ENCODE results near the gene CTIF. TPM values are rescaled to one million over a fixed set of nuclear protein-coding genes. Genes with fewer than 3 reads are reported as not detected.

The CTIF gene
- total RNA-seq, 2 donors from 2014 or later: 30.6 to 61.2 TPM

DNA sequence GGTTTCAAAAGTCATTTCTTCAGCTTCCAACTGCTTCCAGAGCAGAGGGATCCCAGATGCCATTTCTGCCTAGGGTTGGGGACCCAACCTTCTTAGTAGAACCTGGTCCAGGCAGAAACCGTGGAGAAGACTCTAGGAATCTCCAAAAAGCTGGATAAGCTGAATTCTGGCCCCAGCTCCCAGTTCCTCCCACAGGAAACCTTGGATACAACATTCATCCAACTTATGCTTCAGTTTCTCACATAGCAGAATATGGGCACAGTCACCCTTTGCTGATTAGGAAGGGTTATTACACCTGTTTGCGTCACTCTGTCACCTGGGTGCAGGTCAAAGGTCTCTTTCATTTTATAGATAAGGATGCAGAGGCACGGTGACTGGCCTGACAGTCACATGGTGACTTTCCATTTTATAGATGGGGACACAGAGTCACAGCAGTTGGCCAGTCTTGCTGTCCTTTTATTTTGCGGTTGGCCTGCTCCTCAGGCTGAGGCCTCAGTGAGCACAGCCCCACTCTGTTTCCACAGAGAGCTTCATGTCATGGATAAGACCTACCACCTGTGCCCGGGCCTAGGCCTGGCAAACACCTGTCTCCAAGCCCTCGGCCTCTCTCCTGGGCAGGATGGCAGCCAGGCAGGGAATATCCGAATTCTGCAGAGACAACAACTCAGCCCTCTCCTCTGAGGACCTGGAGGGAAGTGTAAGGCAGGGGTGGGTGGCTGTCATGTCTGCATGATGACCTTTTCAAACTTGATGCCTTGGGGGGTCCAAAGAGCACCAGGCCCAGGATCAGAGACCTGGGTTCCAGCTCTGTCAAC lies 263.1 kb downstream of the CTIF start:
- Histone ChIP-seq H3K27me3 (no peaks in the 10 kb centered on the region), H3K4me1 (peaks cover 0 to 92% of the 10 kb centered on the region in 2 donors), H3K4me3 (no peak overlapping the region), H3K27ac (peak overlapping the region; percentile 80 to 90), H3K9me3 (no peaks in the 10 kb centered on the region), H3K36me3 (no peaks in the 10 kb centered on the region)
- peak; percentile 54 for DNase-seq (ENCODE audit: low spot score)
- TF ChIP-seq, protein P1, sequence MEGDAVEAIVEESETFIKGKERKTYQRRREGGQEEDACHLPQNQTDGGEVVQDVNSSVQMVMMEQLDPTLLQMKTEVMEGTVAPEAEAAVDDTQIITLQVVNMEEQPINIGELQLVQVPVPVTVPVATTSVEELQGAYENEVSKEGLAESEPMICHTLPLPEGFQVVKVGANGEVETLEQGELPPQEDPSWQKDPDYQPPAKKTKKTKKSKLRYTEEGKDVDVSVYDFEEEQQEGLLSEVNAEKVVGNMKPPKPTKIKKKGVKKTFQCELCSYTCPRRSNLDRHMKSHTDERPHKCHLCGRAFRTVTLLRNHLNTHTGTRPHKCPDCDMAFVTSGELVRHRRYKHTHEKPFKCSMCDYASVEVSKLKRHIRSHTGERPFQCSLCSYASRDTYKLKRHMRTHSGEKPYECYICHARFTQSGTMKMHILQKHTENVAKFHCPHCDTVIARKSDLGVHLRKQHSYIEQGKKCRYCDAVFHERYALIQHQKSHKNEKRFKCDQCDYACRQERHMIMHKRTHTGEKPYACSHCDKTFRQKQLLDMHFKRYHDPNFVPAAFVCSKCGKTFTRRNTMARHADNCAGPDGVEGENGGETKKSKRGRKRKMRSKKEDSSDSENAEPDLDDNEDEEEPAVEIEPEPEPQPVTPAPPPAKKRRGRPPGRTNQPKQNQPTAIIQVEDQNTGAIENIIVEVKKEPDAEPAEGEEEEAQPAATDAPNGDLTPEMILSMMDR (IDR thresholded peaks at IDR 0.05): no peak

GRCh38 chr18:48802543-48803290 lies 263.9 kb downstream of the CTIF start:
- H3K27ac ChIP-seq: peak overlapping the region; percentile 80 to 90
- peak; percentile 59 for DNase-seq (ENCODE audit: low spot score)
- no peaks in the 10 kb centered on the region for H3K27me3 ChIP-seq
- H3K4me3 ChIP-seq: no peak overlapping the region
- no peaks in the 10 kb centered on the region for H3K9me3 ChIP-seq
- TF ChIP-seq, protein P1 (IDR thresholded peaks at IDR 0.05): no peak
- no peaks in the 10 kb centered on the region for H3K36me3 ChIP-seq
- H3K4me1 ChIP-seq: peaks cover 0 to 89% of the 10 kb centered on the region in 2 donors

- Histone ChIP-seq H3K27ac (peak overlapping the region; percentile 80 to 90), H3K36me3 (no peaks in the 10 kb centered on the region), H3K4me3 (no peak overlapping the region), H3K4me1 (peaks cover 0 to 91% of the 10 kb centered on the region in 2 donors), H3K27me3 (no peaks in the 10 kb centered on the region), H3K9me3 (no peaks in the 10 kb centered on the region)
- TF ChIP-seq, protein P1 (IDR thresholded peaks at IDR 0.05): no peak
- peak; percentile 50 for DNase-seq (ENCODE audit: low spot score)
These were observed 264.7 kb downstream of the CTIF start for GRCh38 chr18:48803518-48803917.

DNA sequence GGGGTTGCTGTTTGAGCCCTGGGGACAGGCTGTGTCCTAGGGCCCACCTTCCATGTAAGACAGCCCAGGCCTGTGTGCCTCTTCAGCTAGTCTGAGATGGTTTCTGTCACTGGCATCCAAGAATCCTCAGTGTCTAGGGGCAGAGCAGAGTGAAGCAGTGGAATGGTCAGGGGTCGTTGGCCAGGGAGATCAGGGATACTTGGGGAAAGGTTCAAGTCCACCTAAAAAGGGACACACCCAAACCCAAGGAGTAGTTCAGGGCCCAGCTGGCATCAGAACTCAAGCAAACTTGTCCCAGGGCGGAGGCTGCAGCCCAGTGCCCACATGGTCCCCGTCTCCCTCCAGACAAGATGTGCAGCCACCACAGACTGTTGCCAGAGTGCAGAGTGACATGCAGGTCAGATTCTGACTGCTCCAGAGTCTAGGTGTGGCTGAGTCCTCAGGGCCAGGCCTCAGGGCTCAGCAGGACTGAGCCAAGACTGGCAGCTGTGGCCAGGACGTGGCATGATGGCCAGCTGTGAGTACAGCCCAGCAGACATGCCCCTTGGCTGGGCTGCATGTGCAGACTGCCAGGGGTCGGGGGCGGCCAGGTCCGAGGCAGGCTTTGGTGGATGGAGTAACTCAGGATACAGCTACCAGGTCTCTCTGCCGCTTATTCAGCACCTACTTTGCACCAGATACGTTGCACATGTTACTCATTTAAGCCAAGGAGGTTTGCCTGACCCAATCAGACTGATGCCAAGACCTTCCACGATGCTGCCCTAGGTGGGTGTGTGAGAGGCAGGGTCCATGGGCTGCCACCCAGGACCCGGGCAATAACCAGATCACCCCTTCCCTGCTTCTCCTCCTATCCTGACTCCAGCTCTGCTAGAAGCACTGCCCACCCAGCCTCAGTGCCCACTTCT lies 265.4 kb downstream of the CTIF start:
- TF ChIP-seq, protein P1 (IDR thresholded peaks at IDR 0.05): no peak
- no peak overlapping the region for H3K4me3 ChIP-seq
- H3K9me3 ChIP-seq: no peaks in the 10 kb centered on the region
- peak; percentile 58 for DNase-seq (ENCODE audit: low spot score)
- peaks cover 0 to 89% of the 10 kb centered on the region in 2 donors for H3K4me1 ChIP-seq
- H3K27me3 ChIP-seq: no peaks in the 10 kb centered on the region
- H3K27ac ChIP-seq: peak overlapping the region; percentile 80 to 90
- no peaks in the 10 kb centered on the region for H3K36me3 ChIP-seq

GRCh38 chr18:48804856-48805610 lies 266.2 kb downstream of the CTIF start:
- no peaks in the 10 kb centered on the region for H3K27me3 ChIP-seq
- no peak overlapping the region for H3K4me3 ChIP-seq
- TF ChIP-seq, protein P1 (IDR thresholded peaks at IDR 0.05): no peak
- H3K27ac ChIP-seq: peak overlapping the region; percentile 80 to 90
- H3K36me3 ChIP-seq: no peaks in the 10 kb centered on the region
- peaks cover 0 to 82% of the 10 kb centered on the region in 2 donors for H3K4me1 ChIP-seq
- H3K9me3 ChIP-seq: no peaks in the 10 kb centered on the region
- peak; percentile 54 for DNase-seq (ENCODE audit: low spot score)

Measured in right atrium auricular region (tissue), 2 donors.